IPS-NIHi7 (cell line): ENCODE measurements around the gene OXCT1.
"Not testable (repeated sequence)": the region's sequence is repeated elsewhere in the genome, so short reads cannot be mapped to it uniquely, and the experiment has no call there.

Experiments
- DNase-seq: peaks from one replicate; pipeline ENCODE4 v3.0.0; 2012; ENCODE audit warnings: mixed read lengths; ENCODE audit errors: extremely low spot score

The OXCT1 gene

DNA sequence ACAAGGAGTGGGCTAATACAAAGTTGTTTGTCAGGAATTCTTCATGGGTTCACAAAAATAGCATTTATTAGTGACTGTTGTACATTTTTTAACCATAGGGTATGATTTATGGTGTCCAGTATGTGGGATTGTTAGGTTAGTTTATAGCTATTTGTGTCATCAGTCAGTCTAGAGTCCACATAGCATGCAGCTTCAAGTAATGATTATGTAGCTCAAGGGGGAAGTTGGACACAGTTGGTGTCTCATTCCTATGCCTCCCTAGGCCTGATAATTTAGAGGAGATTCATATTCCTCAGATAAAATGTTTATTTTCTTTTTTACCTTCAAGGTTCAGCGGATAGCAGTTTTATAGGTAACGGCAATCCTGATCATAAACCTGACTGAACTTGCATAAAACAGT lies 153.8 kb downstream of the OXCT1 start:
- no peak for DNase-seq

GRCh38 chr5:41714446-41714845 lies 155.8 kb downstream of the OXCT1 start:
- not testable (repeated sequence) for DNase-seq

GRCh38 chr5:41708604-41708940 lies 161.7 kb downstream of the OXCT1 start:
- DNase-seq: no peak

GRCh38 chr5:41707853-41708603 lies 162.2 kb downstream of the OXCT1 start:
- peak; percentile 74 for DNase-seq

GRCh38 chr5:41695920-41696582 lies 174.2 kb downstream of the OXCT1 start:
- DNase-seq: peak; percentile 16

GRCh38 chr5:41686767-41687166 lies 183.5 kb downstream of the OXCT1 start:
- DNase-seq: no peak

DNA sequence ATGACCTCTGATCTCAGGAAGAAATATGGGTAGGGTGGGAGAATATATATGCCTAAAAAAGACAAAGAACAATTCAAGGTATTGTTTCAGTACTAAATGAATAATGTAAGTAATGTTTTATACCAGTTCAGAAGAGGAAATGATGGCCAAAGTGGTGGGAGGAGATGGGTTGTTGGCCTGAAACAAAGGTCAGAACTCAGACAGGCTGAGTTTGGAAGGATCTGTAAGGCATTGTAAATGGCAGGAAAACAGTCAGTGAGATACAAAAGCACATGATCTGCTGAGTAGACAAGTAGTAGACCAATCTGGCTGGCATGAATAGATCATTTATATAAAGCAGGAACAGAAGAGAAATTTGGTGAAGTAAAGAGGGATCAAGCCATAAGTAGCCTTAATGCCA lies 184.0 kb downstream of the OXCT1 start:
- no peak for DNase-seq

GRCh38 chr5:41683181-41683580 lies 187.0 kb downstream of the OXCT1 start:
- DNase-seq: no peak

DNA sequence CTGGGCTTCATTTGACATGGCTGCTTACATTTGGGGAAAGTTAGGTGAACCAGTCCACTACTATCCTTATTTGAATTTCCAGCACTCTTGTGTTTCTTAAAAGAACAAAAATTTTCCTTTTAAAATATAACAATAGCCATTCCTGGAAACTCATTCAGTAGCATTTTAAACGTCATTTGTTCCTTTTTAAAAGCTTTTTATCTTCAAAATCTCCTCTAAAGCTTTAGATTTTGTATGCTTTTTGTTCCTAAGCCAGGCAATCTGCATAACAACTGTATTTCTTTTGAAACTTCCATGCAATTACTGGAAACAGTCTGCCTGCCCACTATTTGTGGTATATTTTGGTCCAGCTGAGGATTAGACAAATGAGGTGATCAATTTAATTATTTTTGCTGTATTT lies 187.6 kb downstream of the OXCT1 start:
- DNase-seq: no peak

DNA sequence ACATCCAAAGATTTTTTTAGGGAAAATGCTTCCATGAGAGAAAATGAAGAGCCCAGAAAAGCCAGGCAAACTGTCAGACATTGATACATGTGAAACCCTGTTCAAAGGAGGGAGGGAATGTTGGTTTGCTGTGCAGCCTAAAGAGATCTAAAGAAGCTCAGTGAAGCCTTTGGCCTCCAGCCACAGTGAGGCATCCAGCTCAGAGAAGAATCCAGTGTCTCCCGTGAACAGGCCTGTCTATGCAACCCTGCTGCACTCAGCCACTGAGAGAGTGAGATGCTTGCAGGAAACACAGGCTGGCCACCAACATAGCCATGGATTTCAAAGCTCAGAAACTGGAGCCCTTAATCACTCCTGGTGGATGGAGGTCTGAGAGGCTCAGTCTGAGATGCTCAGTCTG lies 188.4 kb downstream of the OXCT1 start:
- DNase-seq: no peak
